ENCODE measurements around the gene DCST2. TPM values are rescaled to one million over a fixed set of nuclear protein-coding genes. Genes with fewer than 3 reads are reported as not detected.

Gene DCST2
- total and polyA plus RNA-seq, 2 of the 8 experiments (the other 6 are each of a cell fraction or from before 2014, with no cell fraction given) = 0.43 to 2.1 TPM

DNA sequence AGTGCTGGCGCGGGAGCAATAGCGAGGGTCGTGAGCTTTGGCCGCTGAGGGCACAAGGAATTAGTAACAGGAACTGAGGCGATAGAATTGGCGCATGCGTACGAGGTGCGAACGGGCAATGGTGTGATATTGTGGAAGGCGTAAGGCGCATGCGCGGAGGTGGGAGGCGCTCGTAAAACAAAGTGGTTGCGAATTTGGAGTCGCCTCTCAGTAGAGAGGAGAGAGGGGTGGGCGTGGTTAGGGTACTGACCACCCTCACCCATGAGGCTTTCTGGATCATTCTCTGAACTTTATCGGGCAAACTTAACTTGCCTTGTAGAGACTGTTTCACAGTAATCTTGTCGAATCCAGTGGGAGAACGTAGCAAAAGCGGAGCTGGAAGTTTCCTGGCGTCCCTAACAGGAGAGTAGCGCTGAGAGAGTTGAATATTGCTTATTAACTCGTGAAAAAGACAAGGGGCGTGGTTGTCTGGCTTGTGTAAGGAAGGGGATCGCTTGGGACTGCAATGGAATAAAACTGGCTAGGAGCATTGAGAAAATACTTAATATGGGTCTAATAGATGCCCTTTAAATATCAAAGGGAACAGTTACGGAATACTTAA is 58.7 kb downstream of the DCST2 start:
- H3K27ac ChIP-seq (ENCODE audit: low read depth, low read length) = peak overlapping the region; percentile 85
- H2AFZ ChIP-seq (ENCODE audit: low read length) = no peak overlapping the region
- ChIA-PET POLR2A (ENCODE audit: partially characterized antibody) (interaction anchor here (1.0 to 42.8 kb wide), 6 partner anchors 7 to 73 kb away, joined by 3 to 702 read pairs (median 142); partner anchors contain the start of genes FLAD1, LENEP, PBXIP1 and PYGO2), CTCF (ENCODE audit: partially characterized antibody) (interaction anchor here (1.0 to 20.6 kb wide), 3 partner anchors 21 to 95 kb away, joined by 3 to 334 read pairs (median 3); partner anchors contain the start of gene LENEP)
- H3K18ac ChIP-seq (ENCODE audit: extremely low read depth, low read length) = peak overlapping the region; percentile 88
- H2AK5ac ChIP-seq (ENCODE audit: low read depth, low read length) = peak overlapping the region; percentile 56
- peak overlapping the region; percentile 78 to 94 for H3K4me2 ChIP-seq (ENCODE audit: insufficient read depth in 1 of 2, low read depth in 2 of 2, low read length in 2 of 2)
- H3K23me2 ChIP-seq (ENCODE audit: low read depth, low read length) = peaks cover 21% of the 10 kb centered on the region
- H2BK15ac ChIP-seq (ENCODE audit: low read length) = peak overlapping the region; percentile 8; the same call in 1 of the 2 replicates
- no peak overlapping the region; the same call in 1 of the 2 replicates for H2BK20ac ChIP-seq (ENCODE audit: low read length)
- H3K23ac ChIP-seq (ENCODE audit: insufficient read length) = no peak overlapping the region
- peak overlapping the region; percentile 70 to 98 (median 86) for H3K9ac ChIP-seq (replicated peaks in 1 of 4; ENCODE audit: extremely low read depth in 1 of 4, low read depth in 3 of 4, low read length in 3 of 4)
- H4K5ac ChIP-seq (ENCODE audit: insufficient read length, low read depth, low read length) = peak overlapping the region; percentile 94
- H3K4ac ChIP-seq (replicated peaks; ENCODE audit: insufficient read length, low read depth, low read length) = no peak overlapping the region
- H3K14ac ChIP-seq (ENCODE audit: insufficient read length) = peak overlapping the region; percentile 84
- H3K79me2 ChIP-seq (ENCODE audit: control insufficient read depth in 1 of 2, insufficient read depth in 2 of 2, low read length in 2 of 2) = peaks cover 22 to 52% of the 10 kb centered on the region in 2 experiments
- peak overlapping the region; percentile 85; the same call in 1 of the 2 replicates for H4K8ac ChIP-seq (ENCODE audit: extremely low read depth, insufficient read depth, low read length)
- H4K91ac ChIP-seq (replicated peaks; ENCODE audit: insufficient read length, low read length) = peak overlapping the region; percentile 84
- no peaks in the 10 kb centered on the region; the same call in 1 of the 2 replicates for H3K79me1 ChIP-seq (ENCODE audit: low read depth, low read length)
- peak overlapping the region; percentile 93 for H2BK12ac ChIP-seq (ENCODE audit: low read depth, low read length)
- peaks cover 9 to 18% (median 15%) of the 10 kb centered on the region in 4 experiments for H3K36me3 ChIP-seq (ENCODE audit: control insufficient read depth in 2 of 4, insufficient read depth in 4 of 4, low read length in 3 of 4)
- H3K27me3 ChIP-seq (replicated peaks in 1 of 4; ENCODE audit: control insufficient read depth in 3 of 4, extremely low read depth in 1 of 4, insufficient read depth in 3 of 4, low read length in 3 of 4) = no peaks in the 10 kb centered on the region
- peak overlapping the region; percentile 43 for H3K56ac ChIP-seq (replicated peaks; ENCODE audit: insufficient read length, low read depth, low read length)
- H3K4me1 ChIP-seq (replicated peaks in 1 of 4; ENCODE audit: control insufficient read depth in 3 of 4, insufficient read depth in 4 of 4, low read length in 3 of 4) = peaks cover 3 to 13% (median 11%) of the 10 kb centered on the region in 4 experiments; a peak in 6 of 7 replicates
- H2BK120ac ChIP-seq (replicated peaks; ENCODE audit: low read depth, low read length) = peak overlapping the region; percentile 25
- H4K20me1 ChIP-seq (replicated peaks in 1 of 2; ENCODE audit: control insufficient read depth in 1 of 2, insufficient read depth in 2 of 2, low read length in 2 of 2) = peaks cover 2 to 8% of the 10 kb centered on the region in 2 experiments
- H3K4me3 ChIP-seq (ENCODE audit: extremely low read depth in 1 of 4, insufficient read depth in 2 of 4, low read depth in 3 of 4, low read length in 4 of 4) = peak overlapping the region; percentile 87 to 99 (median 96)
- 1% methylated on average over 30 of the region's 30 CpGs; no CpG with 5 or more reads in 1 of the 2 experiments for WGBS, 2 experiments (ENCODE audit: extremely low coverage in 1 of 2, insufficient coverage in 1 of 2, insufficient read length in 1 of 2, insufficient replicate concordance in 2 of 2, low coverage in 1 of 2, low lambda C conversion rate in 2 of 2, missing lambda C conversion rate in 1 of 2)
- H2BK5ac ChIP-seq (ENCODE audit: low read depth, low read length) = peak overlapping the region; percentile 94
- FAIRE-seq (peak; percentile 36), DNase-seq (ENCODE audit: low read depth in 1 of 2, low spot score in 2 of 2) (peak; percentile 91 to 94)
- no peaks in the 10 kb centered on the region for H3K9me3 ChIP-seq (ENCODE audit: insufficient read depth in 2 of 2, low read depth in 1 of 2, low read length in 1 of 2)
- TF ChIP-seq POLR2A (IDR thresholded peaks at IDR 0.05; ENCODE audit: control extremely low read depth in 1 of 2, low read depth in 2 of 2, low read length in 2 of 2) = peak; percentile 61 to 63
- TF ChIP-seq HDAC6 (IDR thresholded peaks at IDR 0.05; ENCODE audit: low read depth, low read length) = no peak
- TF ChIP-seq, protein P1, sequence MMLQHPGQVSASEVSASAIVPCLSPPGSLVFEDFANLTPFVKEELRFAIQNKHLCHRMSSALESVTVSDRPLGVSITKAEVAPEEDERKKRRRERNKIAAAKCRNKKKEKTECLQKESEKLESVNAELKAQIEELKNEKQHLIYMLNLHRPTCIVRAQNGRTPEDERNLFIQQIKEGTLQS (IDR thresholded peaks at IDR 0.05; ENCODE audit: insufficient read depth, low read depth, low read length) = no peak
- no peak for TF ChIP-seq POU5F1 (IDR thresholded peaks at IDR 0.05; ENCODE audit: low read depth, low read length)
- TF ChIP-seq EZH2 (IDR thresholded peaks at IDR 0.05; ENCODE audit: low read depth, low read length, severe bottlenecking) = no peak
- TF ChIP-seq, protein P2, sequence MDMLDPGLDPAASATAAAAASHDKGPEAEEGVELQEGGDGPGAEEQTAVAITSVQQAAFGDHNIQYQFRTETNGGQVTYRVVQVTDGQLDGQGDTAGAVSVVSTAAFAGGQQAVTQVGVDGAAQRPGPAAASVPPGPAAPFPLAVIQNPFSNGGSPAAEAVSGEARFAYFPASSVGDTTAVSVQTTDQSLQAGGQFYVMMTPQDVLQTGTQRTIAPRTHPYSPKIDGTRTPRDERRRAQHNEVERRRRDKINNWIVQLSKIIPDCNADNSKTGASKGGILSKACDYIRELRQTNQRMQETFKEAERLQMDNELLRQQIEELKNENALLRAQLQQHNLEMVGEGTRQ (IDR thresholded peaks at IDR 0.05; ENCODE audit: low read length) = no peak
- peak; percentile 74; the same call in 1 of the 2 replicates for TF ChIP-seq TAF1 (IDR thresholded peaks at IDR 0.05; ENCODE audit: low read depth, low read length)
- TF ChIP-seq HDAC2 (IDR thresholded peaks at IDR 0.05; ENCODE audit: borderline replicate concordance in 1 of 2, low read depth in 2 of 2, low read length in 2 of 2) = peak in 1 of 2 experiments; percentile 62; a peak in 1 of 4 replicates
- no peak for TF ChIP-seq BCL11A (IDR thresholded peaks at IDR 0.05; ENCODE audit: low read depth in 2 of 2, low read length in 2 of 2)
- TF ChIP-seq GTF2F1 (IDR thresholded peaks at IDR 0.05; ENCODE audit: borderline replicate concordance, low read depth, low read length) = no peak

All from H1 (cell line).